Breast epithelium (tissue), 4 donors: ENCODE data around the gene NTN3. TPM values are rescaled to one million over a fixed set of nuclear protein-coding genes. Genes with fewer than 3 reads are reported as not detected.

Experiments used
- DNase-seq, 2 donors: peaks; one replicate each; pipeline ENCODE4 v3.0.0-alpha.2; 2019; ENCODE audit warnings: low spot score in 2 of 2
- H3K27ac ChIP-seq, 2 donors: fragments of 200-600 bp; sonication (generic) in 1 of 2; one replicate each; pipeline ENCODE4 v1.5.1; 2016 to 2019; ENCODE audit warnings: mild to moderate bottlenecking in 1 of 2
- H3K27me3 ChIP-seq, 2 donors: fragments of 200-600 bp; sonication (generic) in 1 of 2; one replicate each; pipeline versions ENCODE4 v1.5.1 to v1.6.0; 2017 to 2019; ENCODE audit warnings: control low read depth in 1 of 2, mild to moderate bottlenecking in 1 of 2
- H3K36me3 ChIP-seq: fragments of 200-600 bp; one replicate; pipeline ENCODE4 v1.5.1; 2019
- H3K4me1 ChIP-seq, 2 donors: fragments of 200-600 bp; sonication (generic); one replicate each; pipeline ENCODE4 v1.5.1; 2016 to 2019; ENCODE audit warnings: control low read depth in 1 of 2
- H3K4me3 ChIP-seq, 3 donors: fragments of 200-600 bp; sonication (generic); 1 replicate in 2 of 3; 2 replicates in 1 of 3; pipeline ENCODE4 v1.5.1; 2016 to 2019; ENCODE audit warnings: mild to moderate bottlenecking in 3 of 3, moderate library complexity in 2 of 3
- H3K9me3 ChIP-seq, 2 donors: fragments of 200-600 bp; sonication (generic) in 1 of 2; one replicate each; pipeline ENCODE4 v1.5.1; 2016 to 2019; ENCODE audit warnings: control low read depth in 1 of 2
- POLR2A ChIP-seq: fragments of 450-650 bp; IDR thresholded peaks from one replicate; pipeline ENCODE4 v1.6.1; 2016; ENCODE audit warnings: antibody characterized with exemption, mild to moderate bottlenecking, moderate library complexity
- POLR2AphosphoS5 ChIP-seq, 3 donors: sonication (generic); formaldehyde crosslinking; IDR thresholded peaks; one replicate each; pipeline ENCODE4 v1.6.1; 2017; ENCODE audit warnings: antibody characterized with exemption in 3 of 3
- intact Hi-C: fragments of 100-400 bp; cut with DNase I; formaldehyde crosslinking; loops from one replicate; pipeline ENCODE4 v1.15.1; 2023; ENCODE audit warnings: low total_unique reads
- total RNA-seq, 3 donors: library from RNA; depleted of rRNA; stranded (reverse); fragments of >200 nt; gene quantifications; one replicate each; pipeline ENCODE4 v1.1.0, GENCODE V29; 2016
- TF ChIP-seq, protein P1 (sequence below), 3 donors: fragments of 450-650 bp; IDR thresholded peaks; one replicate each; pipeline ENCODE4 v1.5.1; 2016 to 2017; ENCODE audit warnings: antibody characterized with exemption in 3 of 3, mild to moderate bottlenecking in 3 of 3, moderate library complexity in 3 of 3

Gene NTN3
- total RNA-seq, 3 donors from 2014 or later, result not detected

DNA sequence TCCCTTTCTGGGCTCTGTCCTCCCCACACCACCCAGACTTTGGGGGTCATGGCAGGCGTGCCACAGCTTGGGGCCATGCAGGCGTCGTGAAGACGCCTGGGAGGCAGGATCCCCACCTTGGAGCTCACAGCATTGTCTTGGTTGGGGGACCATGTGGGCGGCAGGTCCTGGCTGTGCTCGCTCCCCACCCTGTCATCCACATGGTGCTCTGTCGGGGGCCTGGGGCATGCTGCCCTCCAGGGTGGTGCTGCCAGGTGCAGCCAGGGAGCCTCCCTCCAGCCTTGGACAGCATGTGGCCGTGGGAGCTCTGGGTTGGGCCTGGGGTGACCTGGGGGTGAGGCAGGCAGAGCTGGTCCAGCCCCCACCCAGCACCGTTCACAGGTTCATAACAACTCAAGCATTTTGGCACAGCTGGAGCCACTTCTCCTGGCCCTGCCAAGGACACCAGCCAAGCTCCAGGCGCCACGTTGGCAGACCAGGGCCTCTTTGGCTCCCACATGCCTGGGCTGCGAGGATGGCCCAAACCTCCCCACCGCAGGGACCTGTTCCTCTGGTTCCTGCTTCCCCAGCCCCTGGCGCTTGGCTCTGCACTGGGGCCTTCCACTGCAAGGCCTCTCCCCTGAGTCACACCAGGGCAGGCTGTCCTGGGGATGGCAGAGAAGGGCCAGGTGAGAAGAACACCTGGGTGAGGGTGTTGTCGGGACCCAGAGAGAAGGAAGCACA, 27.6 kb downstream of the NTN3 start:
- H3K27ac ChIP-seq, result peak overlapping the region; percentile 52 to 77
- TF ChIP-seq POLR2AphosphoS5 (IDR thresholded peaks at IDR 0.05) (peak; percentile 75 to 83 (median 81)), POLR2A (no peak)
- intact Hi-C loops, result no loop called here

DNA sequence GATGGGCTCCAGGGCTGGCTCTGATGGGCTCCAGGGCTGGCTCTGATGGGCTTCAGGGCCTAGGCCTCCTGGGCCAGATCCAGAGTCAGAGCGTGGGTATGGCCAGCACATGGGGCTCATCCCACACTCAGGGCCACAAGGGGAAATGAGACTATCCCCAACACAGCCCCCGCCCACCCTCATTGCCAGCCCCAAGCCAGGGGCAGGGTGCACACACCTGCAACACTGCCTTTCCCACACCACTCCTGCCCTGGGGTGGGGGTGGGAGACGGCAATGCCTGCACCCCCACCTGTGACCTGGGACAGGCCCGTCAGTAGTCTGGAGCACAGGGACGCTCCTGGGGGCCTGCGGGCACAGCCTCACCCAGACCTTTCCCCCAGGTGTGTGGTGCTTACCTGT, 28.4 kb downstream of the NTN3 start:
- Histone ChIP-seq H3K9me3 (no peaks in the 10 kb centered on the region), H3K27ac (peak overlapping the region; percentile 52 to 77), H3K4me1 (peaks cover 16 to 28% of the 10 kb centered on the region in 2 donors), H3K4me3 (no peak overlapping the region), H3K27me3 (no peaks in the 10 kb centered on the region), H3K36me3 (no peaks in the 10 kb centered on the region)
- TF ChIP-seq, protein P1, sequence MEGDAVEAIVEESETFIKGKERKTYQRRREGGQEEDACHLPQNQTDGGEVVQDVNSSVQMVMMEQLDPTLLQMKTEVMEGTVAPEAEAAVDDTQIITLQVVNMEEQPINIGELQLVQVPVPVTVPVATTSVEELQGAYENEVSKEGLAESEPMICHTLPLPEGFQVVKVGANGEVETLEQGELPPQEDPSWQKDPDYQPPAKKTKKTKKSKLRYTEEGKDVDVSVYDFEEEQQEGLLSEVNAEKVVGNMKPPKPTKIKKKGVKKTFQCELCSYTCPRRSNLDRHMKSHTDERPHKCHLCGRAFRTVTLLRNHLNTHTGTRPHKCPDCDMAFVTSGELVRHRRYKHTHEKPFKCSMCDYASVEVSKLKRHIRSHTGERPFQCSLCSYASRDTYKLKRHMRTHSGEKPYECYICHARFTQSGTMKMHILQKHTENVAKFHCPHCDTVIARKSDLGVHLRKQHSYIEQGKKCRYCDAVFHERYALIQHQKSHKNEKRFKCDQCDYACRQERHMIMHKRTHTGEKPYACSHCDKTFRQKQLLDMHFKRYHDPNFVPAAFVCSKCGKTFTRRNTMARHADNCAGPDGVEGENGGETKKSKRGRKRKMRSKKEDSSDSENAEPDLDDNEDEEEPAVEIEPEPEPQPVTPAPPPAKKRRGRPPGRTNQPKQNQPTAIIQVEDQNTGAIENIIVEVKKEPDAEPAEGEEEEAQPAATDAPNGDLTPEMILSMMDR (IDR thresholded peaks at IDR 0.05), result no peak
- no peak for TF ChIP-seq POLR2A
- TF ChIP-seq POLR2AphosphoS5 (IDR thresholded peaks at IDR 0.05), result no peak
- no peak for DNase-seq
- intact Hi-C loops, result no loop called here

More for the DNA sequence above, 27.6 kb downstream of the NTN3 start:
- peak overlapping the region in 2 of 3 donors; percentile 17 to 24 for H3K4me3 ChIP-seq
- H3K27me3 ChIP-seq, result no peaks in the 10 kb centered on the region
- H3K4me1 ChIP-seq, result peaks cover 16 to 28% of the 10 kb centered on the region in 2 donors
- peak; percentile 95 to 97 for DNase-seq
- H3K9me3 ChIP-seq, result no peaks in the 10 kb centered on the region
- no peaks in the 10 kb centered on the region for H3K36me3 ChIP-seq

DNA sequence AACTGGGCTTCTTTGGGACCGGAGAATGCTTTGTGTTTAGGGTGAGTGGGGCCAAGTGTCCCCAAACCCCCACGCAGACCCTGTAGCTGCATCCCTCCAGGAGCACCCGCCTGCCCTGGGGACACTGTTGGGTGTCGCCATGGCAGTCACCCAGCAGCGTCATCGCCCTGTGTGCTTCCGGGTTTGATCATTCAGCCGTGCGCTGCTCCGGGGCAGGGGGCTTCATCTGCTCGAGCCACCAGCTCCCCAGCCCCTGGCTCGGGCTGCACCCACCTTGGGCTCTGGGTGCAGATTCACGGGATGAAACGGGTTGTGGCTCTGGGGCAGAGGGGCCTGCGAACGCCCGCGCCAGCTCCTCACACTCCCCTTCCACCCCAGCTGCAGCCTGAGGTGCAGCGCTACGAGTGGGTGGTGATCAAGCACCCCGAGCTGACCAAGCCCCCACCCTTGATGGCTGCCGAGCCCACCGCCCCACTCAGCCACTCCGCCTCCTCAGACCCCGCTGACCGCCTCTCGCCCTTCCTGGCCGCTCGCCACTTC, 28.9 kb downstream of the NTN3 start:
- no peak for DNase-seq
- intact Hi-C loops, result no loop called here
- H3K27me3 ChIP-seq, result no peaks in the 10 kb centered on the region
- H3K4me3 ChIP-seq, result no peak overlapping the region
- H3K4me1 ChIP-seq, result peaks cover 16 to 28% of the 10 kb centered on the region in 2 donors
- no peaks in the 10 kb centered on the region for H3K36me3 ChIP-seq
- TF ChIP-seq, protein P1 (IDR thresholded peaks at IDR 0.05), result no peak
- no peak for TF ChIP-seq POLR2A
- TF ChIP-seq POLR2AphosphoS5 (IDR thresholded peaks at IDR 0.05), result no peak
- no peaks in the 10 kb centered on the region for H3K9me3 ChIP-seq
- H3K27ac ChIP-seq, result peak overlapping the region; percentile 52 to 77

DNA sequence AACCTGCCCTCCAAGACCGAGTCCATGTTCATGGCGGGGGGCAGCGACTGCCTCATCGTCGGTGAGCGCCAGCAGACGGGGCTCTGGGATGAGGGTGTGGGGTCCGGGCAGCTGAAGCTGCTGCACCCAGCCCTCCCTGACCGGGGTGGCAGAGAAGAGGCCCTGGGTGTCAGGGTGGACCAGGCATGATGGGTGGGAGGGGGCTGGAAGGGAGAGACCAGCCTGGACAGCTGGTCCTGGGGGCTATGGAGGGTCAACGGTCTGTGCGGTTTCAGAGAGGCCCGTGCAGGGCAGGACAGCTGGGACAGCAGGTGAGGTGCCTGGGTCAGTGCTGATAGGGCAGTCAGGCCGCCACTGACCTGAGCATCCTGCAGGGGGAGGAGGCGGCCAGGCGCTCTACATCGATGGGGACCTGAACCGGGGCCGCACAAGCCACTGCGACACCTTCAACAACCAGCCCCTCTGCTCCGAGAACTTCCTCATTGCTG, 29.4 kb downstream of the NTN3 start:
- no peaks in the 10 kb centered on the region for H3K36me3 ChIP-seq
- no peak for DNase-seq
- intact Hi-C loops, result no loop called here
- H3K27ac ChIP-seq, result peak overlapping the region; percentile 52 to 77
- H3K4me3 ChIP-seq, result no peak overlapping the region
- no peaks in the 10 kb centered on the region for H3K27me3 ChIP-seq
- TF ChIP-seq POLR2A, result no peak
- TF ChIP-seq POLR2AphosphoS5 (IDR thresholded peaks at IDR 0.05), result no peak
- TF ChIP-seq, protein P1 (IDR thresholded peaks at IDR 0.05), result no peak
- peaks cover 16 to 28% of the 10 kb centered on the region in 2 donors for H3K4me1 ChIP-seq
- no peaks in the 10 kb centered on the region for H3K9me3 ChIP-seq

DNA sequence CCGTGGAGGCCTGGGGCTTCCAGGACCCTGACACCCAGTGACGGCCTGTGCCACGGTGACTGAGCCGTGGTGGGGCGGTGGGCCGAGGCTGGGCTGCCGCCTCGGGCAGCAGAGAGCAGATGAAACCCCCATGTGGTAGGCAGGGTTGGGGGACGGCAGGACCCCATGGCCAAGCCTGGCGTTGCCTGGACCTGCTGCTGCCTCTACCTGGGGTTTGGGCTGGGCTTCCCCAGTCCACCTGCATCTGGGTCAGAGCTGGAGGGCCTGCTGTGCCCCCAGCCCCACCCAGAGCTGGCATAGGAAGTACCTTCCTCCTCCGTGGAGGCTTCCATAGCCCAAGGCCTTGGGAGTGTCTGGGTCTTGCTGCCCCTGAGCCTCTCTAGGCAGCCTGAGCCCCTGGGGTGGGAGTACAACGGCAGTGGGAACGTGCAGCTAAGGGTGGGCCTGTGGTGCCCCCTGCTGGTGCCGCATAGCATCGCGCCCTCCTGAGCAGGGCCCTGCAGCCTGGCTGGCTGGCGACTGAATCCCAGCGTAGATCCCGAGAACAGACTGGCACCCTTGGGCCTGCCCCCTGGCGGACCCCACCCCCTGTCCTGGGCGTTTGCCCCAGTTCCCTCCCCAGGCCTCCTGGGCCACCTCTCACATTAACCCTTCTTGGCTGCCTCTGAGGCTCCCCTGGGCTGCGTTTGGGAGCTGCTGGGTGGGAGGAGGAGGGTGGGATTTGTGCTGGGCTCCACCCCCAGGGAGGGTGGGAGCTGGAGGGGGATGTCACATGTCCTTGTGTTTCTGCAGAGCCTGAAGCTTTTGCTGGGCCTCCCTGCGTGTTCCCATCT, 30.0 kb downstream of the NTN3 start:
- H3K27me3 ChIP-seq, result no peaks in the 10 kb centered on the region
- no peaks in the 10 kb centered on the region for H3K36me3 ChIP-seq
- DNase-seq, result peak; percentile 69 to 85
- peak overlapping the region in 1 of 2 donors; percentile 1 for H3K27ac ChIP-seq
- H3K4me3 ChIP-seq, result peak overlapping the region; percentile 26 to 50 (median 37)
- H3K4me1 ChIP-seq, result peaks cover 16 to 28% of the 10 kb centered on the region in 2 donors
- TF ChIP-seq POLR2AphosphoS5 (IDR thresholded peaks at IDR 0.05) (peak in 2 of 3 donors; percentile 33 to 78), POLR2A (no peak)
- TF ChIP-seq, protein P1 (IDR thresholded peaks at IDR 0.05), result peak; percentile 90 to 97 (median 96)
- no peaks in the 10 kb centered on the region for H3K9me3 ChIP-seq
- intact Hi-C loops, result no loop called here
